HepG2 (cell line): Measurements from ENCODE around the gene SESN1. TPM values are rescaled to one million over a fixed set of nuclear protein-coding genes. Genes with fewer than 3 reads are reported as not detected.

Experiments
- ATAC-seq: fragments of 200-7000 bp; cut with Tn5 transposase; 3 replicates; pipeline ENCODE4 v1.9.1; 2020; ENCODE audit warnings: mild to moderate bottlenecking, moderate library complexity
- BruUV-seq: library from RNA; stranded (reverse); fragments of 400-500 nt; replicated peaks from 2 replicates; lab custom pipeline; 2021; lab: Mats Ljungman, UMichigan
- CTCF ChIA-PET: fragments of 300-600 bp; formaldehyde crosslinking; extraction: SDS; loops from one replicate; lab custom pipeline; 2021; ENCODE audit warnings: low total read pairs, inconsistent platforms, low intra/inter-chr PET ratio; lab: Yijun Ruan, JAX
- POLR2A ChIA-PET: fragments of 350-600 bp; sonication (Branson Sonifier 250); formaldehyde crosslinking; loops from one replicate; lab custom pipeline; 2020; ENCODE audit warnings: antibody characterized with exemption, inconsistent platforms; lab: Yijun Ruan, JAX
- DNase-seq: peaks from one replicate; pipeline ENCODE4 v3.0.0-alpha.2; 2015; ENCODE audit warnings: low spot score
- FAIRE-seq: peaks from 3 replicates; lab custom pipeline; 2011; peaks lifted over from hg19 to GRCh38; lab: Jason Lieb, UNC
- H2AFZ ChIP-seq: one replicate; pipeline ENCODE4 v1.6.1; 2011; ENCODE audit warnings: low read length, inconsistent platforms
- H3K27ac ChIP-seq: fragments of 300-600 bp; 3 replicates; pipeline ENCODE4 v1.8.0; 2011; ENCODE audit warnings: mixed run types, mild to moderate bottlenecking, mixed read lengths, low read length, inconsistent platforms; ENCODE audit not compliant: insufficient read depth; ENCODE audit errors: extremely low read length
- H3K27me3 ChIP-seq, 2 experiments: fragments of 200-600 bp in 1 of 2; 2 replicates in 1 of 2; 3 replicates in 1 of 2; pipeline versions ENCODE4 v1.6.0 to v1.8.0; 2011; ENCODE audit warnings: low read length in 2 of 2, mild to moderate bottlenecking in 2 of 2, moderate library complexity in 2 of 2, inconsistent platforms in 1 of 2; ENCODE audit not compliant: insufficient read depth in 2 of 2, control insufficient read depth in 1 of 2
- H3K36me3 ChIP-seq, 2 experiments: fragments of 200-600 bp in 1 of 2; replicated peaks in 1 of 2; 2 replicates in 1 of 2; 3 replicates in 1 of 2; pipeline versions ENCODE4 v1.5.1 to v1.8.0; 2011; ENCODE audit warnings: low read length in 2 of 2, inconsistent platforms in 1 of 2; ENCODE audit not compliant: insufficient read depth in 2 of 2, control insufficient read depth in 1 of 2
- H3K4me1 ChIP-seq: 2 replicates; pipeline ENCODE4 v1.5.1; 2012; ENCODE audit warnings: low read length, inconsistent platforms; ENCODE audit not compliant: insufficient read depth
- H3K4me2 ChIP-seq: 2 replicates; pipeline ENCODE4 v1.6.0; 2011; ENCODE audit warnings: low read depth, low read length, inconsistent platforms
- H3K4me3 ChIP-seq, 3 experiments: fragments of 200-600 bp in 1 of 3; sonication (generic), shearing (Covaris generic) in 1 of 3; replicated peaks in 1 of 3; 2 replicates each; pipeline ENCODE4 v1.5.1; 2011 to 2016; ENCODE audit warnings: low read length in 3 of 3, inconsistent platforms in 2 of 3, low read depth in 2 of 3, mild to moderate bottlenecking in 2 of 3, control low read depth in 1 of 3, mixed read lengths in 1 of 3; ENCODE audit not compliant: insufficient read depth in 1 of 3
- H3K79me2 ChIP-seq: one replicate; pipeline ENCODE4 v1.6.1; 2011; ENCODE audit warnings: low read length, inconsistent platforms; ENCODE audit not compliant: insufficient read depth
- H3K9ac ChIP-seq: 2 replicates; pipeline ENCODE4 v1.6.0; 2011; ENCODE audit warnings: mild to moderate bottlenecking, low read depth, low read length, inconsistent platforms; ENCODE audit not compliant: insufficient read depth
- H3K9me3 ChIP-seq: 2 replicates; pipeline ENCODE4 v1.5.1; 2012; ENCODE audit warnings: mild to moderate bottlenecking, low read length
- H4K20me1 ChIP-seq: 2 replicates; pipeline ENCODE4 v1.6.0; 2011; ENCODE audit warnings: inconsistent platforms, mild to moderate bottlenecking, low read length, moderate library complexity; ENCODE audit not compliant: insufficient read depth
- GLI4 ChIP-seq: sonication (generic); formaldehyde crosslinking; IDR thresholded peaks from 2 replicates; pipeline ENCODE4 v1.5.1; 2020; ENCODE audit warnings: missing genetic modification reagents, mild to moderate bottlenecking, moderate library complexity, borderline replicate concordance
- KLF16 ChIP-seq, 2 experiments: sonication (generic) in 1 of 2; formaldehyde crosslinking in 1 of 2; IDR thresholded peaks; 2 replicates each; pipeline versions ENCODE4 v1.6.1 to v1.8.0; 2016 to 2023; ENCODE audit warnings: missing genetic modification reagents in 2 of 2, missing compliant biosample characterization in 1 of 2
- KLF6 ChIP-seq: IDR thresholded peaks from 2 replicates; pipeline ENCODE4 v1.8.0; 2016; ENCODE audit warnings: missing biosample characterization, missing genetic modification reagents
- KMT2B ChIP-seq: IDR thresholded peaks from 2 replicates; pipeline ENCODE4 v1.6.1; 2016; ENCODE audit warnings: missing genetic modification reagents, missing compliant biosample characterization
- NR2F2 ChIP-seq: IDR thresholded peaks from 2 replicates; pipeline ENCODE4 v1.6.1; 2012; ENCODE audit warnings: low read depth, inconsistent platforms, borderline replicate concordance
- SOX13 ChIP-seq, 3 experiments: fragments of 450-650 bp in 1 of 3; sonication (generic) in 1 of 3; formaldehyde crosslinking in 1 of 3; IDR thresholded peaks in 2 of 3; conservative IDR thresholded peaks in 1 of 3; 2 replicates each; pipeline versions ENCODE4 v1.5.0 to v1.6.1; 2016 to 2020; ENCODE audit warnings: antibody characterized with exemption in 1 of 3, mild to moderate bottlenecking in 1 of 3, missing compliant biosample characterization in 1 of 3, missing genetic modification reagents in 1 of 3, moderate library complexity in 1 of 3
- SOX6 ChIP-seq, 2 experiments: fragments of 450-650 bp in 1 of 2; sonication (generic) in 1 of 2; formaldehyde crosslinking in 1 of 2; IDR thresholded peaks; 2 replicates each; pipeline versions ENCODE4 v1.4.0 to v1.6.1; 2017 to 2020; ENCODE audit warnings: antibody characterized with exemption in 1 of 2, mild to moderate bottlenecking in 1 of 2, missing genetic modification reagents in 1 of 2
- SP5 ChIP-seq: IDR thresholded peaks from 2 replicates; pipeline ENCODE4 v1.6.1; 2016; ENCODE audit warnings: low read depth, borderline replicate concordance
- TCF7 ChIP-seq: sonication (generic); IDR thresholded peaks from 2 replicates; pipeline ENCODE4 v1.6.1; 2016; ENCODE audit warnings: antibody characterized with exemption, low read depth
- TCF7L2 ChIP-seq: IDR thresholded peaks from 2 replicates; pipeline ENCODE4 v1.6.1; 2011; ENCODE audit warnings: mild to moderate bottlenecking, low read depth, low read length, moderate library complexity
- XRCC5 ChIP-seq: fragments of 200-400 bp; formaldehyde crosslinking; optimal IDR thresholded peaks from 2 replicates; pipeline ENCODE3; 2017; ENCODE audit warnings: mild to moderate bottlenecking, low read length
- ZBTB20 ChIP-seq: sonication (generic); formaldehyde crosslinking; IDR thresholded peaks from 2 replicates; pipeline ENCODE4 v1.8.1; 2023; ENCODE audit warnings: missing genetic modification reagents, low read depth, mild to moderate bottlenecking, borderline replicate concordance
- ZSCAN22 ChIP-seq: sonication (generic); formaldehyde crosslinking; IDR thresholded peaks from 2 replicates; pipeline ENCODE4 v1.4.0; 2020; ENCODE audit warnings: mild to moderate bottlenecking, missing genetic modification reagents
- WGBS: methylation state at CpG from one replicate; pipeline ENCODE4 v1.1.6; 2017; ENCODE audit warnings: low lambda C conversion rate; 5-methylcytosine and 5-hydroxymethylcytosine counted together
- in situ Hi-C: cut with HindIII; loops from 2 replicates; pipeline ENCODE4 v1.10.0; 2017; ENCODE audit warnings: low pct_unique_long_range_greater_than_20kb; ENCODE audit not compliant: extremely low pct_ligation_motif_present
- intact Hi-C: fragments of 100-400 bp; cut with micrococcal nuclease; formaldehyde crosslinking; loops from one replicate; pipeline ENCODE4 v1.10.0; 2022; ENCODE audit not compliant: unreplicated experiment
- polyA plus RNA-seq, 8 experiments: library from polyadenylated mRNA; depleted of rRNA in 3 of 8; stranded (reverse) in 7 of 8; unstranded in 1 of 8; fragments of >200 nt; fragmentation: Illumina TruSeq in 4 of 8; extraction: Trizol in 4 of 8; gene quantifications; 2 replicates each; pipeline versions ENCODE4 v1.2.1 to v1.2.3, GENCODE V29; 2011 to 2016; ENCODE audit warnings: low read depth in 4 of 8, missing spikeins in 1 of 8, mixed read lengths in 1 of 8; ENCODE audit not compliant: insufficient read depth in 1 of 8
- total RNA-seq, 5 experiments: library from RNA; depleted of rRNA; stranded (reverse); fragments of >200 nt; fragmentation: Illumina TruSeq; extraction: Trizol; gene quantifications; 2 replicates each; pipeline ENCODE4 v1.2.3, GENCODE V29; 2016; ENCODE audit warnings: low read depth in 1 of 5
- TF ChIP-seq, protein P1 (sequence below), 2 experiments: sonication (generic) in 1 of 2; formaldehyde crosslinking in 1 of 2; IDR thresholded peaks; 2 replicates each; pipeline versions ENCODE4 v1.4.0 to v1.6.1; 2016 to 2020; ENCODE audit warnings: borderline replicate concordance in 1 of 2, low read depth in 1 of 2, mild to moderate bottlenecking in 1 of 2, missing genetic modification reagents in 1 of 2
- TF ChIP-seq, protein P2 (sequence below): sonication (generic); formaldehyde crosslinking; IDR thresholded peaks from 2 replicates; pipeline ENCODE4 v1.4.0; 2020; ENCODE audit warnings: missing genetic modification reagents

SESN1 gene
- total and polyA plus RNA-seq, 2 of the 13 experiments (the other 11 are each of a cell fraction or from before 2014, with no cell fraction given): 24.9 to 44.7 TPM

DNA sequence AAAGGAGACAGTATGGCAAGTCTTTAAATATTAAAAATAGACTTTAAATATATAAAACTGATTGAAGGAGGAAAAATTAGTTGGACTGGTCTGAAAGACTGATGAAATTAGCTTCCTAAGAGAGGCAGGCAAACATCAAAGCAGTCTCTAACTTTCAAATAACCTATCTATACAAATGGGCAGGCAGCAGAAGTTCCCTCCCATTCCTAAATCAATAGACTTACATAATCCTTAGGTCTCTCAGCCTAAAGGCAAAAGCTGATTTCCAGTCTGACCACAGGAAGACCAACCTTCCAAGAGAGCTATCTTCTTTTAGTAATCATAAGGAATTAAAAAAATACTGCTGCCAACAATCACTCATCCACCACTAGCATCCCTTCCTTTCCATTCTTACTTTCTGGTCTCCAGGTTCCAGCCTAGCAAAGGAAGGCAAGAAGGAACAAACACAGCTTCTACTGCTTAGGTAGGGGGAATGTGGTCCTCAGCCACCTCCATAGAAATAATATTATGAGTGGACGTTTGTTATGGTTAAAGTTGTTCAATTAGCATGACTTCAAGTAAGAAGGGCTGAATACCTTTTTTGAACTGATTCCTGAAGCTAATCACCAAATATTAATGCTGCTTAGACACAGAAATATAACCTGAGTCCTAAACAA, 44.1 kb downstream of the SESN1 start:
- H3K9me3 ChIP-seq: no peaks in the 10 kb centered on the region
- BruUV-seq: no TSS peak
- no peak overlapping the region for H2AFZ ChIP-seq
- no peak overlapping the region for H3K4me3 ChIP-seq
- H4K20me1 ChIP-seq: no peaks in the 10 kb centered on the region
- WGBS: 0% methylated on average over 1 of the region's 1 CpG
- H3K27me3 ChIP-seq: no peaks in the 10 kb centered on the region
- peak; percentile 85 for ATAC-seq
- H3K36me3 ChIP-seq: no peaks in the 10 kb centered on the region
- peaks cover 48% of the 10 kb centered on the region for H3K4me1 ChIP-seq
- ChIA-PET POLR2A (interaction anchor here (1.0 to 1.4 kb wide), 3 partner anchors 41 to 492 kb away, joined by 4 to 7 read pairs (median 5); partner anchors contain the start of genes CEP57L1 and SESN1), CTCF (interaction anchor here (1.0 kb wide), 1 partner anchor 23 kb away, joined by 3 read pairs; no protein-coding TSS in a partner anchor)
- intact Hi-C loops (loop anchor here (1.0 to 2.0 kb wide), 2 partner anchors 9 to 42 kb away; no protein-coding TSS in a partner anchor), in situ Hi-C loops (no loop called here)
- H3K9ac ChIP-seq: peak overlapping the region; percentile 27; the same call in 1 of the 2 replicates
- H3K79me2 ChIP-seq: no peaks in the 10 kb centered on the region
- H3K4me2 ChIP-seq: peak overlapping the region; percentile 59
- H3K27ac ChIP-seq: peak overlapping the region; percentile 52
- peak; percentile 78 for DNase-seq
- FAIRE-seq: peak; percentile 37
- TF ChIP-seq SOX6 (IDR thresholded peaks at IDR 0.05) (no peak), SOX6 (CRISPR knock-in tag; IDR thresholded peaks at IDR 0.05) (peak; percentile 82), XRCC5 (no peak), GLI4 (CRISPR knock-in tag) (no peak), ZBTB20 (peak; percentile 54; the same call in 1 of the 2 replicates), TCF7 (peak; percentile 87), TCF7L2 (peak; percentile 57; the same call in 1 of the 2 replicates), NR2F2 (no peak), SOX13 (IDR thresholded peaks at IDR 0.05) (no peak), SOX13 (CRISPR knock-in tag; conservative IDR thresholded peaks at IDR 0.05 in 1 of 2, IDR thresholded peaks at IDR 0.05 in 1 of 2) (peak in 1 of 2 experiments; percentile 78; a peak in 2 of 4 replicates), SP5 (CRISPR knock-in tag) (peak; percentile 87), KMT2B (0 out of 2 replicates have a peak, but pooled peaks have one; percentile 21), ZSCAN22 (CRISPR knock-in tag) (no peak), KLF16 (CRISPR knock-in tag; IDR thresholded peaks at IDR 0.05) (0 out of 4 replicates have a peak, but pooled peaks of 1 of the 2 experiments have one; percentile 25), KLF6 (CRISPR knock-in tag) (0 out of 2 replicates have a peak, but pooled peaks have one; percentile 33)
- TF ChIP-seq, protein P1, sequence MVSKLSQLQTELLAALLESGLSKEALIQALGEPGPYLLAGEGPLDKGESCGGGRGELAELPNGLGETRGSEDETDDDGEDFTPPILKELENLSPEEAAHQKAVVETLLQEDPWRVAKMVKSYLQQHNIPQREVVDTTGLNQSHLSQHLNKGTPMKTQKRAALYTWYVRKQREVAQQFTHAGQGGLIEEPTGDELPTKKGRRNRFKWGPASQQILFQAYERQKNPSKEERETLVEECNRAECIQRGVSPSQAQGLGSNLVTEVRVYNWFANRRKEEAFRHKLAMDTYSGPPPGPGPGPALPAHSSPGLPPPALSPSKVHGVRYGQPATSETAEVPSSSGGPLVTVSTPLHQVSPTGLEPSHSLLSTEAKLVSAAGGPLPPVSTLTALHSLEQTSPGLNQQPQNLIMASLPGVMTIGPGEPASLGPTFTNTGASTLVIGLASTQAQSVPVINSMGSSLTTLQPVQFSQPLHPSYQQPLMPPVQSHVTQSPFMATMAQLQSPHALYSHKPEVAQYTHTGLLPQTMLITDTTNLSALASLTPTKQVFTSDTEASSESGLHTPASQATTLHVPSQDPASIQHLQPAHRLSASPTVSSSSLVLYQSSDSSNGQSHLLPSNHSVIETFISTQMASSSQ (IDR thresholded peaks at IDR 0.05; ENCODE audit: low read depth): 0 out of 2 replicates have a peak, but pooled peaks have one; percentile 7
- TF ChIP-seq, protein P1 (CRISPR knock-in tag; IDR thresholded peaks at IDR 0.05; ENCODE audit: borderline replicate concordance): no peak
- TF ChIP-seq, protein P2, sequence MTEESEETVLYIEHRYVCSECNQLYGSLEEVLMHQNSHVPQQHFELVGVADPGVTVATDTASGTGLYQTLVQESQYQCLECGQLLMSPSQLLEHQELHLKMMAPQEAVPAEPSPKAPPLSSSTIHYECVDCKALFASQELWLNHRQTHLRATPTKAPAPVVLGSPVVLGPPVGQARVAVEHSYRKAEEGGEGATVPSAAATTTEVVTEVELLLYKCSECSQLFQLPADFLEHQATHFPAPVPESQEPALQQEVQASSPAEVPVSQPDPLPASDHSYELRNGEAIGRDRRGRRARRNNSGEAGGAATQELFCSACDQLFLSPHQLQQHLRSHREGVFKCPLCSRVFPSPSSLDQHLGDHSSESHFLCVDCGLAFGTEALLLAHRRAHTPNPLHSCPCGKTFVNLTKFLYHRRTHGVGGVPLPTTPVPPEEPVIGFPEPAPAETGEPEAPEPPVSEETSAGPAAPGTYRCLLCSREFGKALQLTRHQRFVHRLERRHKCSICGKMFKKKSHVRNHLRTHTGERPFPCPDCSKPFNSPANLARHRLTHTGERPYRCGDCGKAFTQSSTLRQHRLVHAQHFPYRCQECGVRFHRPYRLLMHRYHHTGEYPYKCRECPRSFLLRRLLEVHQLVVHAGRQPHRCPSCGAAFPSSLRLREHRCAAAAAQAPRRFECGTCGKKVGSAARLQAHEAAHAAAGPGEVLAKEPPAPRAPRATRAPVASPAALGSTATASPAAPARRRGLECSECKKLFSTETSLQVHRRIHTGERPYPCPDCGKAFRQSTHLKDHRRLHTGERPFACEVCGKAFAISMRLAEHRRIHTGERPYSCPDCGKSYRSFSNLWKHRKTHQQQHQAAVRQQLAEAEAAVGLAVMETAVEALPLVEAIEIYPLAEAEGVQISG: no peak
